Stomach (tissue), 4 donors: ENCODE results near the gene WBP2.
A peak's percentile ranks its signal among the peaks of the same experiment; 100 is the strongest.

Experiments
- CTCF ChIP-seq, 7 experiments: fragments of 450-650 bp in 4 of 7; fragments of 200-600 bp in 3 of 7; sonication (generic) in 3 of 7; IDR thresholded peaks; one replicate each; pipeline ENCODE4 v1.5.1; 2016 to 2019; ENCODE audit warnings: antibody characterized with exemption in 7 of 7, control low read depth in 2 of 7, mild to moderate bottlenecking in 1 of 7
- POLR2A ChIP-seq, 4 donors: fragments of 450-650 bp; IDR thresholded peaks; one replicate each; pipeline ENCODE4 v1.6.1; 2016; ENCODE audit warnings: antibody characterized with exemption in 4 of 4, control low read depth in 2 of 4, mild to moderate bottlenecking in 1 of 4, moderate library complexity in 1 of 4
- POLR2AphosphoS5 ChIP-seq, 3 donors: sonication (generic); formaldehyde crosslinking; IDR thresholded peaks; one replicate each; pipeline ENCODE4 v1.6.1; 2016; ENCODE audit warnings: antibody characterized with exemption in 3 of 3

GRCh38 chr17:75896415-75897159, 41.5 kb upstream of the WBP2 start, which contains the start of gene TRIM65:
- TF ChIP-seq CTCF (IDR thresholded peaks at IDR 0.05) (peak in 2 of 7 experiments; percentile 6 to 58), POLR2AphosphoS5 (IDR thresholded peaks at IDR 0.05) (peak; percentile 59 to 87 (median 77)), POLR2A (IDR thresholded peaks at IDR 0.05) (peak in 1 of 4 donors; percentile 42)
